ENCODE data around the gene CBX4. TPM values are rescaled to one million over a fixed set of nuclear protein-coding genes. Genes with fewer than 3 reads are reported as not detected.

CBX4 gene
- total and polyA plus RNA-seq, 2 of the 13 experiments (the other 11 are each of a cell fraction or from before 2014, with no cell fraction given): 25.8 to 50.8 TPM

GRCh38 chr17:79875511-79875910 lies 36.3 kb upstream of the CBX4 start (continued):
- TF ChIP-seq ZNF576 (CRISPR knock-in tag; IDR thresholded peaks at IDR 0.05): no peak

GRCh38 chr17:79874329-79874981 lies 35.2 kb upstream of the CBX4 start:
- intact Hi-C loops (cut with micrococcal nuclease; ENCODE audit: unreplicated experiment): no loop called here
- H3K36me3 ChIP-seq (replicated peaks in 1 of 2; ENCODE audit: control insufficient read depth in 1 of 2, insufficient read depth in 2 of 2, low read length in 2 of 2): no peaks in the 10 kb centered on the region
- H2AFZ ChIP-seq (ENCODE audit: low read length): no peak overlapping the region
- ATAC-seq: peak; percentile 76
- peaks cover 9 to 52% of the 10 kb centered on the region in 2 experiments for H3K27me3 ChIP-seq (ENCODE audit: control insufficient read depth in 1 of 2, insufficient read depth in 2 of 2, low read length in 2 of 2)
- no peaks in the 10 kb centered on the region for H3K4me1 ChIP-seq (ENCODE audit: insufficient read depth, low read length)
- no peaks in the 10 kb centered on the region for H4K20me1 ChIP-seq (ENCODE audit: insufficient read depth, low read length)
- H3K9me3 ChIP-seq (ENCODE audit: low read length): no peaks in the 10 kb centered on the region
- H3K9ac ChIP-seq (ENCODE audit: insufficient read depth, low read depth, low read length): no peak overlapping the region
- TF ChIP-seq TEAD2 (CRISPR knock-in tag; IDR thresholded peaks at IDR 0.05) (no peak), AKAP8 (CRISPR knock-in tag; IDR thresholded peaks at IDR 0.05) (no peak), CTCF (CRISPR knock-in tag; IDR thresholded peaks at IDR 0.05) (peak; percentile 58), STAG1 (CRISPR knock-in tag; IDR thresholded peaks at IDR 0.05) (peak; percentile 35; the same call in 1 of the 2 replicates), ARID3A (IDR thresholded peaks at IDR 0.05; ENCODE audit: low read depth, low read length) (0 out of 2 replicates have a peak, but pooled peaks have one; percentile 41), ZNF331 (CRISPR knock-in tag; IDR thresholded peaks at IDR 0.05) (no peak), ARNT (IDR thresholded peaks at IDR 0.05) (no peak), ZNF891 (CRISPR knock-in tag; IDR thresholded peaks at IDR 0.05) (no peak), POGZ (CRISPR knock-in tag; IDR thresholded peaks at IDR 0.05) (no peak), HNRNPH1 (optimal IDR thresholded peaks at IDR 0.05; ENCODE audit: low read depth, low read length) (no peak), ZNF256 (CRISPR knock-in tag; conservative IDR thresholded peaks at IDR 0.05) (no peak), MAFK (conservative IDR thresholded peaks at IDR 0.05 in 1 of 2, IDR thresholded peaks at IDR 0.05 in 1 of 2; ENCODE audit: low read length in 2 of 2) (no peak), BRCA1 (CRISPR knock-in tag; IDR thresholded peaks at IDR 0.05) (no peak), SMC3 (IDR thresholded peaks at IDR 0.05; ENCODE audit: low read length) (peak; percentile 39; the same call in 1 of the 2 replicates), THAP9 (CRISPR knock-in tag; IDR thresholded peaks at IDR 0.05; ENCODE audit: borderline replicate concordance) (no peak)
- H3K79me2 ChIP-seq (ENCODE audit: insufficient read depth, low read length): no peaks in the 10 kb centered on the region
- H3K27ac ChIP-seq (ENCODE audit: extremely low read length, insufficient read depth, low read length): no peak overlapping the region
- 5% methylated on average over 6 of the region's 6 CpGs for WGBS (ENCODE audit: low lambda C conversion rate)
- in situ Hi-C loops (cut with HindIII; ENCODE audit: extremely low pct_ligation_motif_present, low pct_unique_long_range_greater_than_20kb): no loop called here
- BruUV-seq (replicated peaks): no TSS peak
- DNase-seq (ENCODE audit: low spot score): peak; percentile 48
- no peak overlapping the region for H3K4me3 ChIP-seq (replicated peaks in 1 of 3; ENCODE audit: insufficient read depth in 1 of 3, low read depth in 2 of 3, low read length in 3 of 3)
- H3K4me2 ChIP-seq (ENCODE audit: low read depth, low read length): no peak overlapping the region
- FAIRE-seq: peak; percentile 92
- ChIA-PET CTCF (ENCODE audit: low intra/inter-chr PET ratio, low total read pairs) (no interaction called here), POLR2A (no interaction called here)
